NCI-H510A treated with DMSO at 0.1 percent for 48 hours (cell line): ENCODE measurements around the gene RBKS.
"Not testable (repeated sequence)": the region's sequence is repeated elsewhere in the genome, so short reads cannot be mapped to it uniquely, and the experiment has no call there.

Experiments used
- DNase-seq: peaks from one replicate; lab custom pipeline; 2025; lab: John Stamatoyannopoulos, UW

Gene RBKS

DNA sequence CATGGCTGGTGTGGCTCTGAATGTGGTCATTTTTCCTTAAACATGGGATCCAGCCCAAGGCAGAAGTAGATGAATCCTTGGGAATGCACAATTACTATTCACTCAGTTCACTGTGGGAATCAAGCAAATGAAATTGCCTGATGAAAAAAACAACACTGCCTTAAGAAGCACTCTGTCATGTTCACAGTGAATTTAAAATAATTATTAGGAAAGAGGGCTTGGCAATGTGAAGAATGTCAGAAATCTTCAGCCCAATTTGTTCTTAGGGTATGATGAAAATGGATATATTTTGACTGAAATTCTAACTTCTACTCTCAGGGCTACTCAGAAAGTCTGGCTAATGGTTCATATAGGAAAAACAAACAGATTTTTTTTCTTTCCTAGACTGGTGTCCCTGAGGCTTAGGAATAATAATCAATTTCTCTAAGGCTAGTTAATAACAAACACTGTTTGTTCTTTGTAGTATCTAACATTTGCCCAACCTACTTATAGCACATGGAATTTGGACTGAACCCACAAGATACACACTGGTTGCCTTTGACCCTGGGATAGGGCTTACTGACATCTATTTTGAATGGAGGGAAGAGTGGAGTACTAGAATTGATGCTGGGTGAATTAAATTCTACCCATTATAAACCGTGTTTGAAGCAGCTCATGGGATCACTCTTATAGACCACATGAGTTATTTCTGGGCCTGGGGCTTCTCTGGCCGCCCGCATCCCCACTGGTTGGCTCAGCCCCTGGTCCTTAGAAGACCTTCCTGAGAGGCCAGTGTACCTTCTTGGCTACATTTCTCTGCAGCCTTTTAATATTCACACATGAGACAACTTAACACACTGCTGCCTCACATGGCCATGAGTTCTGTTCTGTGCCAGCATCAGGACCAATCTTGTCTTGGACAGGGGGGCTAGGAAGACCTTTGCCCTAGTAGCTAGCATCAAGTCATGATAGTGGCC, 127.0 kb downstream of the RBKS start:
- DNase-seq, result no peak

DNA sequence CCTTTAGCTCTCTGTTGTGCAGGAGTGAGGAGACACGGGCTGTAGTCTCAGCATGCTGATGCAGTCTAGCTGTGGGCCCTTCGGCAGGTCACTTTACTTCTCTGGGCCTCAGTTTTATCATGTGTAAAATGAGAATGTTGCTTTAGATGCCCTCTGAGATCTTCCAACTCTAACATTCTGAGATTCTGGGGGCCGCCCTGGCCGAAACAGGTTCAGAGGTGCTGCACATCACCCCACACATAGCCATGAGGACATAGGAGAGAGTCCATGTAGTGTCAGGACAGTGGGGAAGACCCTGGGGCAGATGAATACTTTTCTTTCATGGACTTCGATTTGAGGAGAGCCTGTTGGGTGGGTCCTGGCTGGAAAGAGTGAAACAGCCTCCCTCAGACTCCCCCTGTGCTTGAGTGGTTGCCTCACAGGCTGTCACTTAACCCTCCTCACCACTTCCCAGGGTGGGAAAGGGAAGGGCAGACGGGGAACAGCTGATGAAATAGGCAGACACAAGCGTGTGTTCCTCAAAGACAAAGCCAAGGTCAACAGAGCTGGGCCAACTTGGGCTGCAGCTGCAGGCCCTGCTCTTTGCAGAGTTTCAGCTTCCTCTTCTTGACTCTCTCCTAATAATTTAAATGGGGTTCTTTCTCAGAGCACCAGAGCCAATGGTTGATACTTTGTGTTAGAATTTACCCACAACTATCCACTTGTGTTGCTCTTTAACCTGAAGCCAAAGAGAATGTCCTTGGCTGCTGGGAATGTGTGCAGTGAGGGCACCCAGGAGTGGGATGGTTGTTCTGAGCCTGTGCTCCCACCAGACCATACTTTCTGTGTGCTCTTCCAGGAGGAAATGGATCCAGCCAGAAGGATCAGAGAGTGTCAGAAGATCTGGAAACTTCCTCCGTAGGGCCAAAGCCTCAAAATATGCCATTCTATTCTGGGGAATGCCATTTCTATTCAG, 133.4 kb downstream of the RBKS start:
- DNase-seq, result no peak

DNA sequence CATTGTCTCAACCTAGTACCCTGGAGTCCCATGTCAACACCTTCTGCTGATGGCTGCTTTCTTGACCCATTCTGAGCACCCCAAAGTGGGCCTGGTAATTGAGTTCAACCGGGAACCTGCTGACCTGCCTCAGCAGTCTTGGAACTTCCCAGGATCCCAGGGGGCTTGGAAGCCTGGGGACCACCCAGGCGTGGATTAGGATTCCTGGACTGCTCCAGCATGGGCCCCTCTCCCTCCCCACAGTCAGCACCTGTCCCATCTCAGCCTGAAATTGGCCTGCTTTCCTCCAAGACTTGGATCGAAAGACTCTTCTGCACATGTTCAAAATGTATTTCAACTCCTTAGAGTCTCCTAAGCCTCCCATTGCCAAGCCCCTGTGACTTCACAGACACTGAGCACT, 134.1 kb downstream of the RBKS start:
- DNase-seq, result no peak

DNA sequence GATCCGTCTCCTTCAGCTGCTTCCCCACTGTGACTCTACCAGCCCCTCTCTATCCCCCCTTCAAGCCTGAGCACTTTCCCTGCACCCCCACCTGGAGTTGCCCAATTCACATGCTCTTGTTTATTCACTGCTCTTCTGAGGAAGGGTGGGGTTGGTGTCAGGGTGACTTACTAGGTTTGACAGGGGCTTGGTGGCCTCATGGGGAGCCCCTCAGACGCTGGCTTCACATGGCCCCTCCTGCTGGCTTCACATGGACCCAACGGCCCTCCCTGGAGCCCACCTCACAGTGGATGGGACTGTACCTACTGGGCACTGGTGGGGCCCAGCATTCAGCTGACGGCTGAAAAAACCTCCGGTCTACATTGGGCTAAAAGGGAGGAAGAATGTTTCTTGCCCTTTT, 135.4 kb downstream of the RBKS start:
- DNase-seq, result no peak

DNA sequence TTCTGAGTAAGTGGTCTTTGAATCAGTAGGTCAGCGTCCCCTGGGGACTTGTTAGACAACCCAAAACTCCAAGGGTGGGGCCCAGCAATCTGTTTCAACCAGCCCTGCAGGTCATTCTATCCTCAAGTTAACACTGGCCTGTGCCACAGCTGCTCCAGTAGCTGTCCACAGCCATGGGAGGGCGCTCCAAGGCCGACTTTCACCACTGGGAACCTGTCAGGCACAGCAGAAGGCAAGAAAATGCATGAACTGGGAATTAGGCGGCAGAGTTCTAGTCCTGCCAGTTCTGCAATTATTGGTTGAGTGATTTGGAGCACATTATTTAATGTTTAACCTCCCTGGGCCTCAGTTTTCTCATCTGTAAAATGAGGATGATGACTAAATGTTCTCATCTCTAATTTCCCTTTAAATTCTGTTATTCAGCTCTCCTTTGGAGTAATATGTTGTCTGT, 136.0 kb downstream of the RBKS start:
- peak; percentile 53 for DNase-seq

DNA sequence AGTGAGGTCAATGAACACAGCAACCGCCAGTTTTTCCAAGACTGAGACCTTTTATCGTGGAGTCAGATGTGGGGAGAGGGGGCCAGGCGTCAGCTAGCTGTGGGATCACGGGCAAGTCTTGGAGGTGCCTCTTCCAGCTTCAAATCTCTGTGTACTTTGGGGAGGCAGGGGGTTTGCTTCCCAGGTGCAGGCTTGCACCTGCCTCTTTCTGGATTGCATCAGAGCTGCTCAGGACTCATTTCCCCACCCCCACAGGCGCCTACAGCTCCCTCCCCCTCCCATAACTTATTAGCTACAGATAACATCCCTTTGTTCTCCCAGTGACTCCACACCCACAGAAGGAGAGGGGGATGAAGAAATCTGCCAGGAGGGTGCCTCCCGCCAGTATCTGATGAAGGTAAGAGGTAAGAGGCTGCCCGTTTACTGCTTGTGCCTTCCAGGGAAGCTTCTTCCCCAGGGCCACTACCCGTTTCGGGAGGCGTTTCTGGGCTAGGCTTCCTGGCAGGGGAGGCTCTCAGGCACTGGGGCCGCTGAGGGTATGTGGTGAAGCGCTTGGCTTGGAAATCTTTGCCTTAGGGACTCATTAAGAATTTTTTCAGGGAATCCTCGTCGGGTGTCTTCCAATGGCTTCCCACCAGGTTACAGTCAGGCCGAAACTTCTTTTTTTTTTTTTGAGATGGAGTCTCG, 137.5 kb downstream of the RBKS start:
- peak; percentile 93 for DNase-seq

DNA sequence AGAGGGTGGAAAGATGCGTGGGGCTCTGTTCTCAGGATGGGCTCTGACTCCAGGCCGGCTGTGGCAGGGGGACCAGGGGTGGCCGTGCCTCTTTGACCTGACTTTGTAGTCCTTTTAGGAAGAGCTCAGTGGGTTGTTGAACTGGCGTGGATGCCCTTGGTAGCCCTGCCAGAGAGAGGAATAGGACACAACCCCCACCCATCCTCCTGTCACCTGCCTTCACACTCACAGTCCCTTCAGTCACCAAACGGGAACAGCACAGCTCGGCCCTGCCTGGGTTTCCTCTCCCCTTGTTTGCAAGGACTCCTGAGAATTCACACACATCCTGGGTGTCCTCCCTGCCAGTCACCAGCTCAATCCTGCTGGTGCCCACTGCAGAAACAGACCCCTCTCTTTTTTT, 138.8 kb downstream of the RBKS start:
- peak; percentile 7 for DNase-seq

DNA sequence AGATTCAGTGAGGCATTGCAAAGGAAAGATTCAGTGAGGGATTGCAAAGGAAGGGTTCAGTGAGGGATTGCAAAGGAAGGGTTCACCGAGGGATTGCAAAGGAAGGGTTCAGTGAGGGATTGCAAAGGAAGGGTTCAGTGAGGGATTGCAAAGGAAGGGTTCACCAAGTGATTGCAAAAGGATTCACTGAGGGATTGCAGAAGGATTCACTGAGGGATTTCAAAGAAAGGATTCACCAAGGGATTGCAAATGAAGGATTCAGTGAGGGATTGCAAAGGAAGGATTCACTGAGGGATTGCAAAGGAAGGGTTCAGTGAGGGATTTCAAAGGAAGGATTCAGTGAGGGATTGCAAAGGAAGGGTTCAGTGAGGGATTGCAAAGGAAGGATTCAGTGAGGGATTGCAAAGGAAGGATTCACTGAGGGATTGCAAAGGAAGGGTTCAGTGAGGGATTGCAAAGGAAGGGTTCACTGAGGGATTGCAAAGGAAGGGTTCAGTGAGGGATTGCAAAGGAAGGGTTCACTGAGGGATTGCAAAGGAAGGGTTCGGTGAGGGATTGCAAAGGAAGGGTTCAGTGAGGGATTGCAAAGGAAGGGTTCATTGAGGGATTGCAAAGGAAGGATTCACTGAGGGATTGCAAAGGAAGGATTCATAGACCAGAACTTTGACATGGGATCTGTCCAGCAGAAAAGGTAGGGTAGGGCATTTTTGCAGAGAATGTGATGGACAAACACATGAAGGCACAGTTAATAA, 141.2 kb downstream of the RBKS start:
- not testable (repeated sequence) for DNase-seq

DNA sequence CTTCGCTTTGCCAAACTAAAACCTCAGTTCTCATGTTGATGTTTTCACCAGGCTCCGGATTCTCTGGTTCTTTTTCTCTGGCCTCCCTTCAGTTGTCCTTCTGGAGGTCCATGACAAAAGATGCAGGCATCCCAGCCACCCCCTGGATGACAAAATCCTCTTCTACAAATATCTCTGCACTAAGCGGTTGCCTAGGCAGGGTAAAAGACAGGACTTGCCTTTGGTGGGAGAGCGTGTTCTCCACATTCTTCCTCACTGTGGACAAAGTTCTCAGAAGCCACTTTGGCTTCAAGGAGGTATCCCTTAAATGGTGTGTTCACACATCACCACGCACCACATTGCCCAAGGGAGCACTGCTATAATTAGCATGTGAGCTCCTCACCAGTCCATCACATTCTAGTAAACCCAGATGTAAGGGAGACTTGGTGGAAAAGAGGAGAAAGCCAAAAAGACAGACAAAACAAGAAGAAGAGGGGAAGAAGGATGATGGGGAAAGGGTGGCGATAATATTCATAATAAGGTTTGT, 142.3 kb downstream of the RBKS start:
- DNase-seq, result no peak

DNA sequence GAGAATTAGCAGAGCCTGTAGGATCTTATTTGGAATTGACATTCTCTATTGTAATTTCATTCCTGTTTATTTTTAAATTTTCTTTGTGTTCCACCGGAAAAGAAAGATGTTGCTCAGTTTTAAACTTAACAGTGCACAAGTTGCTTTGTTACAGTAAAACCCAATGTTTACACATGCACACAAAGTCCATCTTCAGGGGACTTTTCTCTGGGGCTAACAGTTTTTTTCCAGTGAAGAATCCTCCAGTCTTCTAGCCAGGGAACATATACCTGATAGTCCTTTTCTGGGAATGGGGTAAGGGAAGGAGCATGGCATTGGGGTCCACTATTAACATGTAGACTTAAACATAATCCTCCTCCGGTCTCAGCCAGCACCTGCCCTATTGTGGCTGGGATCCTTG, 143.9 kb downstream of the RBKS start:
- DNase-seq, result no peak

DNA sequence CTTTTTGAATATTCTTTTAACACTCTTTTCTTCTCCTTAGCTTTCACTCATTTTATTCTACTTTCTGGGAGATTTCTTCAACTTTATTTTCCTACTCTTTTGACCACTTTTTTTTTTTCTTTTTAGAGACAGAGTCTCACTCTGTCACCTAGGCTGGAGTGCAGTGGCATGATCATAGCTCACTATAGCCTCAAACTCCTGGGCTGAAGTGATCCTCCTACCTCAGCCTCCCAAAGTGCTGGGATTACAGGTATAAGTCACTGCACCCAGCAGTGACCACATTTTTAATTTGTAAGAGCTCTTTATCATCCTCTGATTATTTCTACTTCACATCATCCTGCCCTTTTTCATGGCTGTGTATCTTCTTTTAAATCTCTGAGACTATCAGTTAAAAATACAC, 144.7 kb downstream of the RBKS start:
- DNase-seq, result not testable (repeated sequence)

DNA sequence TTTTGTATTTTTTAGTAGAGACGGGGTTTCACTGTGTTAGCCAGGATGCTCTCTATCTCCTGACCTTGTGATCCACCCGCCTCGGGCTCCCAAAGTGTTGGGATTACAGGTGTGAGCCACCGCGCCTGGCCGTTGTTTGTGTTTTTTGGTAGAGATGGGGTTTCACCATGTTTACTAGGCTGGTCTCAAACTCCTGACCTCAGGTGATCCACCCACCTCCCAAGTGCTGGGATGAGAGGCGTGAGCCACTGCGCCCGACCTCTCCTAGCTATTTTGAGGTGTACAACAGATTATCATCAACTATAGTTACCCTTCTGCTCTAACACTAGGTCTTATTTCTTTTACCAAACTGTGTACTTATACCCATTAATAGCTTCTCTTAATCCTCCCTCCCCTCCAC, 147.6 kb downstream of the RBKS start:
- no peak for DNase-seq

DNA sequence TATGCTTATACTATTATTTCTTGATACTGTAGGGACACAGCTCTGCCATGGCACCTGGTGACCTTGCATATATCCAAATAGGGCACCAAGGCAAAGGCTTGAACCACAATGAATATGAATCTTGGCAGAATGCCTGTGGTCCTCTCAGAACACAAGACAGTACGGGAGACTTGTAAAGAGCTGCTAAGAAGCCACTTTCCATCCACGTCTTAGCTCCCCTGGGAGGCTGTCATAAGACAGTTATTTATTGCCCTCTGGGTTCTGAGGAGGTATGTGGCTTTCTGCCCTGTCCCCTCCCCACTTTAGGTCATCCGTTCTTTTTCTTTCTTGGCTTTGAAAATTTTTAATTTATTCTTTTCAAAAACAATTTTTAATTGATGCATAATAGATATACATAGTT, 148.5 kb downstream of the RBKS start:
- DNase-seq, result no peak

DNA sequence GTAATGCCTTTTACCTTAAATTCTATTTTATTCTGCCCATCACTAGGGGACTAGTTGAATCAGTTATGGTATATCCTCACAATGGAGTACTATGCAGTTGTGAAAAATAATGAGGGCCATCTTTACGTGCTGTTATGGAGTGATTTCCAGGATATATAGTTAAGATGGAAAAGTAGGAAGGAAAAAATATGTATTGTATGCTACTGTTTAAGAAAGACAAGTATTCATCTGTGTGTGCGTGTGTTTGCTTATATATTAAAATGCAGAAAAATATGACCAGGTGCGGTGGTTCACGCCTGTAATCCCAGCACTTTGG, 151.2 kb downstream of the RBKS start:
- DNase-seq, result no peak

DNA sequence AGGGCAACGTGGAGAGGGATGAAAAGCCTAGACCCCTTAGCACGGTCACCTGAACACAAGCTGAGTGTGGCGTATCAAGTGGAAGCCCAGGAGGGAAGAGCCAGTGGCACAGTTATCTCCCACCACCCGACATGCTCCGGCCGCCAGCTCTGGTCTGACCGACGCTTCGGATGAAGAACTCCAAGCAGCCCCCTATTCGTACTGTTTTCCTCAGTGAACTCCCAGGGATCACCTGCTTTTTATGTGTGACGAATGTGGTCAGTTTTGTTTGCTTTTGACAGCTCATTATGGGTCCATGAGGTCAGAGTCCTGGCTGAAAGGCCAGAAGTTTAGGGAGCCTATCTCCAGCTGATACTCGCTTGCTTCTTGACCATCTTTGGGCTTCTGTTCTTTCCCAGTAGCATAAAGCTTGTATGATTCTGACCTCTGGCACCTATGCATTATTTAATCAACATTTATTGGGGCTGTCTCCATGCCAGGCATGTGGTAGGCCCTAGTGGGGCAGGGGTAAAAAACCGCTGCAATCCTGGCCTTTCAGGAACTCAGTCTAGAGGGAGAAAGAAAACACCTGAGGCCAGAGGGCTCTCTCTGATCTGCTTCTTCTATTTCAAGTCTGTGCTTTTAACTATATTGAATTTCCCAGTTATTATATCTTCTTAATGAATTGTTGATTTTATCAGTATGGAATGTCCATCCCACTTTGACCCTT, 151.7 kb downstream of the RBKS start:
- no peak for DNase-seq

DNA sequence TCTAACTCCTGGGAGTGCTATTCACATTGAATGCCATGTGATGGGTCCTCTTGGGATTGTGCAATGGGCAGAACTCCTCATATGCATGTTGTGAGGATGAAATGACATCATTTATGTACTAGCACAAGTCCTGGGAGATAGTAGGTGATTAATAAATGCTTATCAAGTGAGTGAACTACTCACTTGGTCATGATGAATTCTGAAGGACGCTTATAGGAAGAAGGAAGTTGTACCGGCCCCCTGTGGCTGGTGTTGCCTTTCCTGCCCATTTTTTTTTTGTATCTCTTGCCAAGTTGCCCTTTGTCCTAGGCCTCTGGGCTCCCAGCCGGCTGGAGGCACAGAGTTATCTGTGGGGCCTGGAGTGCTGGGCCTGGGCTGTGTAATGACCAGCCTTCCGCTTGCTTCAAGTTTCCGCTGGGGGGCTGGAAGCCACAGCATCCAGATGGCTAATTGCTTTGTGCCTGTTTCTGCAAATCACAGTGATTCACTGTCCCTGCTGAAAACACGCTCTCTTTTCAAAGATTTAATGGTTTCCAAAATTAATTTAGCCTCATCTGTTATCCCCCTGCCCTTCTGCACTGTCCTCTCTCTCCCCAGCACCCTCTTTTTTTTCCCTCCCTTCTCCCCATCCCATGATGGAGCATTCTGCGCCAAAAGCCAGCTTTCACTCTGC, 152.4 kb downstream of the RBKS start:
- DNase-seq, result no peak

DNA sequence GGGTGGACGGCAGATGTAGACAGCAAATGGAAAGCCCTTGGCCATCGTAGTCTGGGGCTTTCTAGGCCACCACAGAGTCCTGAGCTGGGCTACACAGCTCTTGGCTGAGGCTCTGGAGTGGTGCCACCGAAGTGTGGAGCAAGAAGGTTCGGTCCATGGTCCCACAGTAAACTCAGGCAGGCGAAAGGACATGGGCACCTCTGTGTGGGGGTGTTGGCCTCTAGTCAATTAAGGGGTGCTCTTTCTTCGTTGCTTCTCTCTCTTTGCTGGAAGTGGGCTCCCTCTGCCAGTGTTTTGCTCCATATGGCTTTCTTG, 153.3 kb downstream of the RBKS start:
- DNase-seq, result no peak

DNA sequence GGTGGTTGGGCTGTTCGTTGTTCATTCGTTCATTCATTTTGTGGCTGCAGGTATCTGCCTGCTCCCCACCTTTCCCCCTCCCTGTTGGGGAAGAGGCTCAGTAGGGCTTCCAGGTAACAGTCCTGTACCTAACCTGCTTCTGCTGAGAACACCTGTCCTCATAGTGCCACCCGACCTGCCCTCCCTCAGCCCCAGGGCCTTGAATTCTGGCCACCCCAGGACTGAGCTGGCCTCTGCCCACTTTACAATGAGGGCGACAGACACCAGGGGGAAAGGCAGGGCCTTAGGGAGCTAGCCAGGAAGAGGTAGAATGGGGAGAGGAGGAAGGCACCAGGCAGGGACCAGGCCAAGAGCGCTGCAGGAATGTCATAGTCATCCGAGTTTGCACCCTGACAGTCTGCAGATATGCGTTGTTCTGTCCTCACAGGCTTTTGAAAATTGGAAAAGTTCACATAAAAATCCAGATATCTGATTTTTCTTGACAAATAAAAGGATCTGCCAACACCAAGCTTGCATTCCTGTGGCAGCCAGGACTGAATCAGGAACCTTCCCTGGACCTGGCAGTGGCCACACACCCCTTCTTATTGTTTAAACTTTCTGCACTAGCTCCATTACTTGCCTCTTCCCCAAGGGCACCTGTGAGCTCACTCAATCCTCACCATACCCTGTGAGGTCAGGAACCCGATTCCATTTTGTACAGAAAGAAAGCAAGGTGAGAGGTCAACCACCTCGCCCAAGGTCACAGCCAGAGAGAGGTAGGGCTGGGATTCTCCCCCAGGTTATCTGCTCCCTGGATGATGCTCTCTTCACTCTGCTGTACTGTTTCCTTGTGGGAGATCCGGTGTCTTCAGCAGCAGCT, 153.9 kb downstream of the RBKS start:
- no peak for DNase-seq

DNA sequence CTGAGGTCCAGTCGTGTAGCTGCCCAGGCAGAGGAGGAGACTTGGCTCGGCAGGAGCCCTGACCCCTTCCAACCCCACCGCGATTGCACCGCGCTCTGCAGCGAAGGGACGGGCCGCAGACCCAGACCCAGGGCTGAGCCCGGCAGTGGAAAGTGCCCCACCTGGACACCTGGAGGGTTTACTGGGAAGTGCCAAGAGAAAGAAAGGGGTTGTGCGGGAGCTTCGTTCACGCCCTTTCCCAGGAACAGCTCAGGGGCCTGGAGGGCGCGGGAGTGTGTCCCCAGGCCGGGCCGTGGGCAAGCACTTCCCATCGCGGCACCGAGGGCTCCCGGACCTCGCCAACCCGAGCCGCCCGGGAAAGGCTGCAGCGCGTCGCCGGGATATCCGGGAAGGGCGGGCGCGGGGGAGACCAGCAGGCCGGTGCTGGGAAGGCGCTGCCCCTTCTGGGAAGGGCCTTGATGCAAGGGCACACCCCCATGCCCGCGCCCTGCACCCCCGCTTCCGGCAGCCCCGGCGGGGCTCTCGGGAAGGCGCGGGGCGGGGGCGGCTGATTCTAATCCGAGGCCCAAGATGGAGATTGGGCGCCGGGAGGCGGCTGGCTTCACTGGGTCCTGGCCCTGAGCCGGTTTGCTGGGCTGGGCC, 154.8 kb downstream of the RBKS start:
- DNase-seq, result peak; percentile 46
